ENCODE measurements around the gene SPCS3.

Gene SPCS3

GRCh38 chr4:176287546-176287945 lies 32.2 kb upstream of the SPCS3 start:
- TF ChIP-seq SPI1 (IDR thresholded peaks at IDR 0.05; ENCODE audit: borderline replicate concordance, low read depth) (no peak), POLR2AphosphoS5 (IDR thresholded peaks at IDR 0.05; ENCODE audit: low read depth) (no peak), GABPA (IDR thresholded peaks at IDR 0.05; ENCODE audit: low read depth) (no peak)
- TF ChIP-seq, protein P1, sequence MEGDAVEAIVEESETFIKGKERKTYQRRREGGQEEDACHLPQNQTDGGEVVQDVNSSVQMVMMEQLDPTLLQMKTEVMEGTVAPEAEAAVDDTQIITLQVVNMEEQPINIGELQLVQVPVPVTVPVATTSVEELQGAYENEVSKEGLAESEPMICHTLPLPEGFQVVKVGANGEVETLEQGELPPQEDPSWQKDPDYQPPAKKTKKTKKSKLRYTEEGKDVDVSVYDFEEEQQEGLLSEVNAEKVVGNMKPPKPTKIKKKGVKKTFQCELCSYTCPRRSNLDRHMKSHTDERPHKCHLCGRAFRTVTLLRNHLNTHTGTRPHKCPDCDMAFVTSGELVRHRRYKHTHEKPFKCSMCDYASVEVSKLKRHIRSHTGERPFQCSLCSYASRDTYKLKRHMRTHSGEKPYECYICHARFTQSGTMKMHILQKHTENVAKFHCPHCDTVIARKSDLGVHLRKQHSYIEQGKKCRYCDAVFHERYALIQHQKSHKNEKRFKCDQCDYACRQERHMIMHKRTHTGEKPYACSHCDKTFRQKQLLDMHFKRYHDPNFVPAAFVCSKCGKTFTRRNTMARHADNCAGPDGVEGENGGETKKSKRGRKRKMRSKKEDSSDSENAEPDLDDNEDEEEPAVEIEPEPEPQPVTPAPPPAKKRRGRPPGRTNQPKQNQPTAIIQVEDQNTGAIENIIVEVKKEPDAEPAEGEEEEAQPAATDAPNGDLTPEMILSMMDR (IDR thresholded peaks at IDR 0.05; ENCODE audit: insufficient read depth, low read length) = no peak
- TF ChIP-seq, protein P2, sequence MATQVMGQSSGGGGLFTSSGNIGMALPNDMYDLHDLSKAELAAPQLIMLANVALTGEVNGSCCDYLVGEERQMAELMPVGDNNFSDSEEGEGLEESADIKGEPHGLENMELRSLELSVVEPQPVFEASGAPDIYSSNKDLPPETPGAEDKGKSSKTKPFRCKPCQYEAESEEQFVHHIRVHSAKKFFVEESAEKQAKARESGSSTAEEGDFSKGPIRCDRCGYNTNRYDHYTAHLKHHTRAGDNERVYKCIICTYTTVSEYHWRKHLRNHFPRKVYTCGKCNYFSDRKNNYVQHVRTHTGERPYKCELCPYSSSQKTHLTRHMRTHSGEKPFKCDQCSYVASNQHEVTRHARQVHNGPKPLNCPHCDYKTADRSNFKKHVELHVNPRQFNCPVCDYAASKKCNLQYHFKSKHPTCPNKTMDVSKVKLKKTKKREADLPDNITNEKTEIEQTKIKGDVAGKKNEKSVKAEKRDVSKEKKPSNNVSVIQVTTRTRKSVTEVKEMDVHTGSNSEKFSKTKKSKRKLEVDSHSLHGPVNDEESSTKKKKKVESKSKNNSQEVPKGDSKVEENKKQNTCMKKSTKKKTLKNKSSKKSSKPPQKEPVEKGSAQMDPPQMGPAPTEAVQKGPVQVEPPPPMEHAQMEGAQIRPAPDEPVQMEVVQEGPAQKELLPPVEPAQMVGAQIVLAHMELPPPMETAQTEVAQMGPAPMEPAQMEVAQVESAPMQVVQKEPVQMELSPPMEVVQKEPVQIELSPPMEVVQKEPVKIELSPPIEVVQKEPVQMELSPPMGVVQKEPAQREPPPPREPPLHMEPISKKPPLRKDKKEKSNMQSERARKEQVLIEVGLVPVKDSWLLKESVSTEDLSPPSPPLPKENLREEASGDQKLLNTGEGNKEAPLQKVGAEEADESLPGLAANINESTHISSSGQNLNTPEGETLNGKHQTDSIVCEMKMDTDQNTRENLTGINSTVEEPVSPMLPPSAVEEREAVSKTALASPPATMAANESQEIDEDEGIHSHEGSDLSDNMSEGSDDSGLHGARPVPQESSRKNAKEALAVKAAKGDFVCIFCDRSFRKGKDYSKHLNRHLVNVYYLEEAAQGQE (IDR thresholded peaks at IDR 0.05; ENCODE audit: insufficient replicate concordance, low read depth) = no peak
- no peaks in the 10 kb centered on the region for H3K27me3 ChIP-seq (ENCODE audit: insufficient read depth, poor library complexity, severe bottlenecking)
- DNase-seq (ENCODE audit: low read depth in 1 of 2, low spot score in 1 of 2) = no peak
- no peak overlapping the region for H3K27ac ChIP-seq (replicated peaks)
- no peak overlapping the region for H3K4me3 ChIP-seq (replicated peaks; ENCODE audit: insufficient read depth, low read length)

DNA sequence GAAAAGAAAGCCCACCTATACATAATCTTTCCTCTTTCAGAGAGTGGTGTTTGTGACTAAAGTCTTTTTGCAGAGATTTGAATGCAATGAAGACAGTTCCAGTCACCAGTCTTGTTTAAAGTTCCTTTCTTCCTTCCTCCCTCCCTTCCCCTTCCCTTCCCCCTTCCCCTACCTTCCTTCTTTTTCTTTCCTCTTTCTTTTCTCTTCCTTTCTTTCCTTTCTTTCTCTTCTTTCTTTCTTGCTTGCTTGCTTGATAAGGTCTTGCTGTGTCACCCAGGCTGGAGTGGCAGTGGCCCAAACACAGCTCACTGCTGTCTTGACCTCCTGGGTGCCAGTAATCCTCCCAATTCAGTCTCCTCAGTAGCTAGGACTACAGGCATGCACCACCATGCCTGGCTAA lies 31.7 kb upstream of the SPCS3 start:
- no peak for DNase-seq (ENCODE audit: low read depth in 1 of 2, low spot score in 1 of 2)
- Histone ChIP-seq H3K4me3 (replicated peaks; ENCODE audit: insufficient read depth, low read length) (no peak overlapping the region), H3K27ac (replicated peaks) (no peak overlapping the region), H3K27me3 (ENCODE audit: insufficient read depth, poor library complexity, severe bottlenecking) (no peaks in the 10 kb centered on the region)
- TF ChIP-seq, protein P1 (IDR thresholded peaks at IDR 0.05; ENCODE audit: insufficient read depth, low read length) = no peak
- TF ChIP-seq SPI1 (IDR thresholded peaks at IDR 0.05; ENCODE audit: borderline replicate concordance, low read depth) (no peak), GABPA (IDR thresholded peaks at IDR 0.05; ENCODE audit: low read depth) (no peak), POLR2AphosphoS5 (IDR thresholded peaks at IDR 0.05; ENCODE audit: low read depth) (no peak)
- TF ChIP-seq, protein P2 (IDR thresholded peaks at IDR 0.05; ENCODE audit: insufficient replicate concordance, low read depth) = no peak

GRCh38 chr4:176289561-176289960 lies 30.2 kb upstream of the SPCS3 start:
- no peak for DNase-seq (ENCODE audit: low read depth in 1 of 2, low spot score in 1 of 2)
- Histone ChIP-seq H3K27ac (replicated peaks) (no peak overlapping the region), H3K27me3 (ENCODE audit: insufficient read depth, poor library complexity, severe bottlenecking) (no peaks in the 10 kb centered on the region), H3K4me3 (replicated peaks; ENCODE audit: insufficient read depth, low read length) (no peak overlapping the region)
- TF ChIP-seq, protein P2 (IDR thresholded peaks at IDR 0.05; ENCODE audit: insufficient replicate concordance, low read depth) = no peak
- TF ChIP-seq SPI1 (IDR thresholded peaks at IDR 0.05; ENCODE audit: borderline replicate concordance, low read depth) (no peak), GABPA (IDR thresholded peaks at IDR 0.05; ENCODE audit: low read depth) (no peak), POLR2AphosphoS5 (IDR thresholded peaks at IDR 0.05; ENCODE audit: low read depth) (no peak)
- TF ChIP-seq, protein P1 (IDR thresholded peaks at IDR 0.05; ENCODE audit: insufficient read depth, low read length) = no peak
